Lower lobe of right lung (tissue), 2 donors: ENCODE results near the gene TMUB1. TPM values are rescaled to one million over a fixed set of nuclear protein-coding genes. Genes with fewer than 3 reads are reported as not detected.

Experiments used
- ATAC-seq, 2 donors: fragments of 200-7000 bp; cut with Tn5 transposase; one replicate each; pipeline ENCODE4 v1.9.1; 2020 to 2022; ENCODE audit warnings: mild to moderate bottlenecking in 2 of 2, moderate library complexity in 2 of 2
- DNase-seq: peaks from one replicate; pipeline ENCODE4 v3.0.0-alpha.2; 2020
- H3K27ac ChIP-seq: fragments of 200-600 bp; one replicate; pipeline ENCODE4 v1.8.0; 2022
- H3K27me3 ChIP-seq: fragments of 200-600 bp; one replicate; pipeline ENCODE4 v1.8.0; 2022; ENCODE audit warnings: low read depth
- H3K36me3 ChIP-seq: fragments of 200-600 bp; one replicate; pipeline ENCODE4 v1.8.0; 2022; ENCODE audit warnings: mild to moderate bottlenecking
- H3K4me1 ChIP-seq: fragments of 200-600 bp; one replicate; pipeline ENCODE4 v1.8.0; 2022
- H3K4me3 ChIP-seq: fragments of 200-600 bp; one replicate; pipeline ENCODE4 v1.8.0; 2022; ENCODE audit warnings: mild to moderate bottlenecking
- H3K9me3 ChIP-seq: fragments of 200-600 bp; one replicate; pipeline ENCODE4 v1.8.0; 2022
- CTCF ChIP-seq: fragments of 200-600 bp; IDR thresholded peaks from one replicate; pipeline ENCODE4 v1.8.0; 2022; ENCODE audit warnings: antibody characterized with exemption, mild to moderate bottlenecking
- intact Hi-C: fragments of 100-400 bp; cut with DNase I; formaldehyde crosslinking; loops from one replicate; pipeline ENCODE4 v1.11.0; 2022
- total RNA-seq: library from RNA; stranded (reverse); fragmentation: NEBNext Ultra II Directional; extraction: Animal tissue kit (Norgen Biotek cat#: 25700); gene quantifications from one replicate; pipeline ENCODE4 v1.2.1, GENCODE V29; 2021
- donor health status: DM: no; HTN: yes; CAD: no; lungs with severe emphysema.

Gene TMUB1
- total RNA-seq, 1 donor from 2014 or later, result 37.4 TPM

- peaks cover 29% of the 10 kb centered on the region for H3K36me3 ChIP-seq
- H3K9me3 ChIP-seq, result no peaks in the 10 kb centered on the region
- peaks cover 44% of the 10 kb centered on the region for H3K4me1 ChIP-seq
- H3K4me3 ChIP-seq, result peak overlapping the region; percentile 72
- DNase-seq (no peak), ATAC-seq (no peak)
- peak overlapping the region; percentile 97 for H3K27ac ChIP-seq
- intact Hi-C loops, result no loop called here
- no peak for TF ChIP-seq CTCF
- no peaks in the 10 kb centered on the region for H3K27me3 ChIP-seq
These were observed 22.7 kb downstream of the TMUB1 start for GRCh38 chr7:151060416-151061212.

GRCh38 chr7:151060113-151060415 lies 23.2 kb downstream of the TMUB1 start:
- H3K27ac ChIP-seq, result peak overlapping the region; percentile 97
- H3K27me3 ChIP-seq, result no peaks in the 10 kb centered on the region
- no peak for TF ChIP-seq CTCF
- H3K9me3 ChIP-seq, result no peaks in the 10 kb centered on the region
- H3K36me3 ChIP-seq, result peaks cover 23% of the 10 kb centered on the region
- H3K4me3 ChIP-seq, result peak overlapping the region; percentile 72
- H3K4me1 ChIP-seq, result peaks cover 44% of the 10 kb centered on the region
- ATAC-seq (no peak), DNase-seq (no peak)
- intact Hi-C loops, result no loop called here

- H3K27ac ChIP-seq, result peak within 1 kb of the TSS; percentile 97
- intact Hi-C loops, result no loop called here
- H3K36me3 ChIP-seq, result peaks cover 18% of the 10 kb centered on the region
- no peaks in the 10 kb centered on the region for H3K27me3 ChIP-seq
- H3K9me3 ChIP-seq, result no peaks in the 10 kb centered on the region
- H3K4me3 ChIP-seq, result peak within 1 kb of the TSS; percentile 72
- ATAC-seq (peak; percentile 69 to 74), DNase-seq (peak; percentile 86)
- peak; percentile 49 for TF ChIP-seq CTCF
- H3K4me1 ChIP-seq, result peaks cover 44% of the 10 kb centered on the region
These were observed 23.8 kb downstream of the TMUB1 start, which contains the start of gene SLC4A2 for GRCh38 chr7:151059367-151060112. TSS of gene SLC4A2 (plus strand) at chr7:151059589. CDS start at chr7:151061988, 2,399 bp downstream.

- Histone ChIP-seq H3K4me1 (peaks cover 44% of the 10 kb centered on the region), H3K27me3 (no peaks in the 10 kb centered on the region), H3K36me3 (peaks cover 11% of the 10 kb centered on the region), H3K27ac (peak overlapping the region; percentile 97), H3K4me3 (peak overlapping the region; percentile 72), H3K9me3 (no peaks in the 10 kb centered on the region)
- TF ChIP-seq CTCF, result no peak
- no peak for DNase-seq
- intact Hi-C loops, result no loop called here
- ATAC-seq, result no peak
These were observed 24.4 kb downstream of the TMUB1 start for GRCh38 chr7:151058781-151059366.

- Histone ChIP-seq H3K27me3 (no peaks in the 10 kb centered on the region), H3K27ac (peak overlapping the region; percentile 97), H3K36me3 (peaks cover 10% of the 10 kb centered on the region), H3K9me3 (no peaks in the 10 kb centered on the region), H3K4me1 (peaks cover 48% of the 10 kb centered on the region), H3K4me3 (peak overlapping the region; percentile 72)
- intact Hi-C loops, result no loop called here
- ATAC-seq (peak; percentile 88 to 92), DNase-seq (peak; percentile 99)
- TF ChIP-seq CTCF, result no peak
These were observed 25.1 kb downstream of the TMUB1 start for GRCh38 chr7:151057989-151058780.
